NK-92 (cell line): ENCODE measurements around the gene SFI1.
"Not testable (repeated sequence)": the region's sequence is repeated elsewhere in the genome, so short reads cannot be mapped to it uniquely, and the experiment has no call there.

Experiments used
- DNase-seq: peaks from one replicate; lab custom pipeline; 2025; ENCODE audit not compliant: unreplicated experiment; lab: John Stamatoyannopoulos, UW

Gene SFI1

GRCh38 chr22:31630331-31631329 is 134.3 kb downstream of the SFI1 start:
- DNase-seq: peak; percentile 15

- DNase-seq: no peak
These were observed 135.1 kb downstream of the SFI1 start for GRCh38 chr22:31631436-31631835.

- no peak for DNase-seq
These were observed 139.4 kb downstream of the SFI1 start for GRCh38 chr22:31635638-31636306.

- DNase-seq: no peak
These were observed 141.1 kb downstream of the SFI1 start for GRCh38 chr22:31637447-31637890.

- no peak for DNase-seq
These were observed 141.7 kb downstream of the SFI1 start for GRCh38 chr22:31637891-31638618.

GRCh38 chr22:31639436-31640039 is 143.2 kb downstream of the SFI1 start:
- DNase-seq: no peak

- no peak for DNase-seq
These were observed 150.1 kb downstream of the SFI1 start for GRCh38 chr22:31646186-31647019.

- DNase-seq: no peak
These were observed 150.7 kb downstream of the SFI1 start for GRCh38 chr22:31647066-31647465.

- no peak for DNase-seq
These were observed 151.4 kb downstream of the SFI1 start for GRCh38 chr22:31647523-31648320.

GRCh38 chr22:31650391-31650790 is 154.1 kb downstream of the SFI1 start:
- DNase-seq: no peak

GRCh38 chr22:31651664-31652063 is 155.3 kb downstream of the SFI1 start:
- DNase-seq: no peak

- no peak for DNase-seq
These were observed 155.8 kb downstream of the SFI1 start for GRCh38 chr22:31652088-31652487.

- no peak for DNase-seq
These were observed 156.8 kb downstream of the SFI1 start for GRCh38 chr22:31652911-31653684.

GRCh38 chr22:31653944-31654343 is 157.6 kb downstream of the SFI1 start:
- DNase-seq: no peak

- DNase-seq: no peak
These were observed 158.1 kb downstream of the SFI1 start for GRCh38 chr22:31654408-31654807.

- DNase-seq: no peak
These were observed 162.9 kb downstream of the SFI1 start for GRCh38 chr22:31659246-31659645.

- not testable (repeated sequence) for DNase-seq
These were observed 164.6 kb downstream of the SFI1 start for GRCh38 chr22:31660860-31661341.
